Measurements from ENCODE around the gene SYNE4.
"Not testable (repeated sequence)": the region's sequence is repeated elsewhere in the genome, so short reads cannot be mapped to it uniquely, and the experiment has no call there.

SYNE4 gene

DNA sequence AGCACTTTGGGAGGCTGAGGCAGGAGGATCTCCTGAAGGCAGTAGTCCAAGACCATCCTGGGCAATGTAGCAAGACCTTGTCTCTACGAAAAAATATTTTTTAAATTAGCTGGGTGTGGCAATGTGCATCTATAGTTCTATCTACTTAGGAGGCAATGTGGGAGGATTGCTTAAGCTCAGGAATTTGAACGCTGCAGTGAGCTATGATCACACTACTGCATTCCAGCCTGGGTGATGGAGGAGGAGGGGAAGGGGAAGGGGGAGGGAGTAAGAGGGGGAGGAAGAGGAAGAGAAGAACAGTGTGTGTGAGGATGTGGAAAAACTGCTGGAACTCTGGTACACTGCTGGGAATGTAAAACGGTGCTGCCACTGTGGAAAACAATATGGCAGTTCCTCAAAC, 33.2 kb upstream of the SYNE4 start:
- H3K27ac ChIP-seq (ENCODE audit: low read depth, low read length), result peak overlapping the region; percentile 32

DNA sequence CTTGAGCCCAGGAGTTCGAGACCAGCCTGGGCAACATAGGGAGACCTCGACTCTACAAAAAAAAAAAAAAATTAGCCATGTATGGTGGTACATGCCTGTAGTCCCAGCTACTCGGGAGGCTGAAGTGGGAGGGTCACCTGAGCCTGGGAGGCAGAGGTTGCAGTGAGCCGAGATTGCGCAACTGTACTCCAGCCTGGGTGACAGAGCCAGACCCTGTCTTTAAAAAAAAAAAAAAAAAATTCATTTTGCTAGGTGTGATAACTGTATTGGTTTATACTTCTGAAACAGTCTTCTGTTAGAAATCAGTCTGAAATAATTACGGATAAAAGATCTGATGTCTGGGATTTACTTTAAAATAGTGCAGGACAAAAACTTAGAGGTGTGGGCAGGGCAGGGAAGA, 32.5 kb upstream of the SYNE4 start:
- H3K27me3 ChIP-seq (ENCODE audit: control insufficient read depth in 1 of 2, insufficient read depth in 2 of 2, low read length in 2 of 2); H3K27ac ChIP-seq (ENCODE audit: low read depth, low read length); H3K4me1 ChIP-seq (ENCODE audit: control insufficient read depth in 1 of 2, insufficient read depth in 2 of 2, low read length in 2 of 2): not testable (repeated sequence)

More for the DNA sequence above, 33.2 kb upstream of the SYNE4 start:
- Histone ChIP-seq H3K9ac (ENCODE audit: low read depth in 1 of 2, low read length in 2 of 2) (no peak overlapping the region), H3K27me3 (ENCODE audit: control insufficient read depth in 1 of 2, insufficient read depth in 2 of 2, low read length in 2 of 2) (no peaks in the 10 kb centered on the region), H3K4me3 (ENCODE audit: low read depth in 1 of 2, low read length in 2 of 2) (no peak overlapping the region), H3K36me3 (ENCODE audit: control insufficient read depth in 1 of 2, insufficient read depth in 2 of 2, low read length in 2 of 2) (no peaks in the 10 kb centered on the region), H3K9me3 (ENCODE audit: control insufficient read depth in 1 of 2, low read length in 2 of 2) (no peaks in the 10 kb centered on the region), H3K4me1 (ENCODE audit: control insufficient read depth in 1 of 2, insufficient read depth in 2 of 2, low read length in 2 of 2) (no peaks in the 10 kb centered on the region)

DNA sequence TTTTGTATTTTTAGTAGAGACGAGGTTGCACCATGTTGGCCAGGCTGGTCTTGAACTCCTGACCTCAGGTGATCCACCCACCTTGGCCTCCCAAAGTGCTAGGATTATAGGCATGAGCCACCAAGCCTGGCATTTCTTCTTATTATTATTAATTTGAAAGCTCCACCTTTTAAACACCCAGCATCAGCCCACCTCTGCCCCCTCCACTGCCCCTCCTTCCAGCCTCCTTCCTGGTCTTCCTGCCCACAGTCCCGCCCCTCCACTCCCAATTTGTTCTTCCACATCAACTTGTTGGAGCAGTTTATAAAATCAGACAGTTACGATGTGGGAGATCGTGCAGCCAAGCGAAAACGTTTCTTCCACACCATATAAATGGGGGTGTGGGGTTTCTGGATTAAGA, 31.9 kb upstream of the SYNE4 start:
- no peak overlapping the region for H3K27ac ChIP-seq (ENCODE audit: low read depth, low read length)
- H3K9ac ChIP-seq (ENCODE audit: low read depth in 1 of 2, low read length in 2 of 2), result no peak overlapping the region
- no peaks in the 10 kb centered on the region for H3K27me3 ChIP-seq (ENCODE audit: control insufficient read depth in 1 of 2, insufficient read depth in 2 of 2, low read length in 2 of 2)
- no peak overlapping the region for H3K4me3 ChIP-seq (ENCODE audit: low read depth in 1 of 2, low read length in 2 of 2)
- H3K9me3 ChIP-seq (ENCODE audit: control insufficient read depth in 1 of 2, low read length in 2 of 2), result no peaks in the 10 kb centered on the region
- H3K4me1 ChIP-seq (ENCODE audit: control insufficient read depth in 1 of 2, insufficient read depth in 2 of 2, low read length in 2 of 2), result no peaks in the 10 kb centered on the region
- peaks cover 0 to under 1% of the 10 kb centered on the region in 2 donors for H3K36me3 ChIP-seq (ENCODE audit: control insufficient read depth in 1 of 2, insufficient read depth in 2 of 2, low read length in 2 of 2)

More for the DNA sequence above, 32.5 kb upstream of the SYNE4 start:
- not testable (repeated sequence) for H3K9ac ChIP-seq (ENCODE audit: low read depth in 1 of 2, low read length in 2 of 2); H3K36me3 ChIP-seq (ENCODE audit: control insufficient read depth in 1 of 2, insufficient read depth in 2 of 2, low read length in 2 of 2); H3K9me3 ChIP-seq (ENCODE audit: control insufficient read depth in 1 of 2, low read length in 2 of 2); H3K4me3 ChIP-seq (ENCODE audit: low read depth in 1 of 2, low read length in 2 of 2)

DNA sequence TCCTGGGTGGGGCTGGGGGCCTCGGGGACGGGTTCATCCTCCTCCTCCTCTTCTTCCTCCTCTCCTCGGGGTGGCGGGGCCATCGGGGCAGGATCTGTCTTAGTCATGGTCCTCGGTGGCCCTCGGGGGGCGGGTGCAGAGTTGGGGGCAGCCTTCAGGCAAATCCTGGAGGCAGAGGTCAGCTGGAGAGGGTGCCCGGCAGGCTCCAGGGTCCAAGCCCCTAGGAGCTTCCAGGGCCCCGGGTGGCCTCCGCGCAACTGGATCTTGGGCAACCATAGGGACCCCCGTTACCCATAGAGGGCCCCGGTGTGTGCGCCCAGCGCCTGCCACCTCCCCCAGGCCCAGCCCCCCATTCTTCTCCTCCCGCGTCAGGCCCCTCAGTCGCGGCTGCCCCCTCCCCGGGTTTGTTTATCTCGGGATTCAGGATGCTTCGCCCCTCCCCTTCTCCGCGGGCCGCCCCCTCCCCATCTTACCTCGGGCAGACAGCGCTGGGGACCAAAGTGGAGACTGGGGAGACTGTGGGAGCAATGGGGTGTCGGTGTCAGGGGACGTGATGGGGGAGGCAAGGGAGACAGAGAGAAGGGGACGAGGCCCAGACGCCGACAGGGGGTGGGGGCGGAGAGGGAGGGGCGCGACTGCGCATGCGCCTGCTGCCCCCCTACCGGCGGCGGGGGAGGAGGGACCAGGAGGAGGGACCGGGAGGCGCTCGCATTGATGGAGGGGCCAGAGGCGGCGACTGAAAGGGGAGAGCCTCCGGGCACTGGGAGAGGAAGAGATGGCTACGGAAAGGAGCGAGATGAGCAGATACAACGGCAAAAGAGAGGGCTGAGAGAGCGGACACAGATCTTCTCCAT, 23.9 kb upstream of the SYNE4 start, which contains the start of gene CLIP3:
TSS of gene CLIP3 (minus strand) at position 623 of the 854 bp plus-strand sequence. CDS start at position 107, 516 bp downstream.
- Histone ChIP-seq H3K4me1 (ENCODE audit: control insufficient read depth in 1 of 2, insufficient read depth in 2 of 2, low read length in 2 of 2) (no peaks in the 10 kb centered on the region), H3K9ac (ENCODE audit: low read depth in 1 of 2, low read length in 2 of 2) (peak within 1 kb of the TSS in 1 of 2 donors; percentile 33), H3K27me3 (ENCODE audit: control insufficient read depth in 1 of 2, insufficient read depth in 2 of 2, low read length in 2 of 2) (no peaks in the 10 kb centered on the region), H3K4me3 (ENCODE audit: low read depth in 1 of 2, low read length in 2 of 2) (peak within 1 kb of the TSS; percentile 47 to 55), H3K9me3 (ENCODE audit: control insufficient read depth in 1 of 2, low read length in 2 of 2) (no peaks in the 10 kb centered on the region), H3K27ac (ENCODE audit: low read depth, low read length) (no peak within 1 kb of the TSS), H3K36me3 (ENCODE audit: control insufficient read depth in 1 of 2, insufficient read depth in 2 of 2, low read length in 2 of 2) (peaks cover 7 to 8% of the 10 kb centered on the region in 2 donors)

DNA sequence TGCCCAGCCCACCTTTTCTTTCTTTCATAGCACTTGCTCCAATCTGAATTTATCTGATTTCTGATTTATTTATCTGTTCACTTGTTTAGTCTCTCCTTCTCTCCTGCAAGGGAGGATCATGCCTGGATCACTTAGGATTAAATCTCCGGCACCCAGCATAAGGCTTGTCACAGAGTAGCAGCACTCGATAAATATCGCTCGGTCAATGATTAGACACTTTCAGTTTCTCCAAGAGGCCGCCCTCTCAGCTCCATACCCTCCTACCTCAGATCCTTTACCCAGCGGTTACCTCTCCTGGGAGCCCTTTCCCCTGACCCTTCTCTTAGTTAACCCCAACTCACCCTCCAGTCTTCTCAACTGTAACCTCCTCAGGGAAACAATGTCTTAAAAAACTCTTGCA, 22.7 kb upstream of the SYNE4 start:
- H3K27ac ChIP-seq (ENCODE audit: low read depth, low read length), result no peak overlapping the region
- H3K36me3 ChIP-seq (ENCODE audit: control insufficient read depth in 1 of 2, insufficient read depth in 2 of 2, low read length in 2 of 2), result peaks cover 7 to 8% of the 10 kb centered on the region in 2 donors
- no peaks in the 10 kb centered on the region for H3K4me1 ChIP-seq (ENCODE audit: control insufficient read depth in 1 of 2, insufficient read depth in 2 of 2, low read length in 2 of 2)
- H3K27me3 ChIP-seq (ENCODE audit: control insufficient read depth in 1 of 2, insufficient read depth in 2 of 2, low read length in 2 of 2), result no peaks in the 10 kb centered on the region
- H3K9ac ChIP-seq (ENCODE audit: low read depth in 1 of 2, low read length in 2 of 2), result peak overlapping the region in 1 of 2 donors; percentile 25
- H3K9me3 ChIP-seq (ENCODE audit: control insufficient read depth in 1 of 2, low read length in 2 of 2), result no peaks in the 10 kb centered on the region
- H3K4me3 ChIP-seq (ENCODE audit: low read depth in 1 of 2, low read length in 2 of 2), result no peak overlapping the region

DNA sequence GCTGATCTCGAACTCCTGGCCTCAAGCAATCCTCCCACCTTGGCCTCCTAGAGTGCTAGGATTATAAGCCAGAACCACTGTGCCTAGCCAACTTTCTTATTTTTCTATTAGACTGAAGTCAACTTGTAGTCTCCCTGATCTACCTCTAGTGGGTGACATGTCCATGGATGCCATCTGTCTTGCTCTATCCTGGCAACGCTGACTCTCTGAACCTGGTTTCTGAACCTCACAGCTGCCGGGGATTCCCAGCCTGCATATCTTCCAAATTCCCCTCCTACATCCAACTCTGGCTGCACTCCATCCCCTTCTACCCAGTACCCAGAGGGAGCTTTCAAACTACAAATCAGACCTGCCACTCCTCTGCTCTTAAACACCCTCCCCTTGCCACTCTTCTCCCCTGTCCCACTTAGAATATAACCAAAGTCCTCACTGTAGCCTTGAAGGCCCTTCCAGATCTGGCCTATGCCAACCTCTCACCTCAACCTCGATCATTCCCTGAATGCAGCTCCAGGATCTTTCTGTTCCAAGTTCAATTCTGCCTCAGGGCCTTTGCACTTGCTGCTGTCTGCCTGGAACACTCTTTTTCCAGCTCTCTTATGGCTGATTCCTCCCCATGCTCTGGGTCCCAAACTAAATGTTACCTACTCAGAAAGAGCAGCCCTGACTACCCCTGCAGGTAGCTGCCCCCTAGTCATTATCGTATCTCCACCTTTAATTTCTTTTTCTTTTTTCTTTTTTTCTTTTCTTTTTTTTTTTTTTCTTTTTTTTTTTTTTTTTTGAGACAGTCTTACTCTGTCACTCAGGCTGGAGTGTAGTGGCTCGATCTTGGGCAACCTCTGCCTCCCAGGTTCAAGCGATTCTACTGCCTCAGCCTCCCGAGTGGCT, 21.9 kb upstream of the SYNE4 start:
- Histone ChIP-seq H3K9me3 (ENCODE audit: control insufficient read depth in 1 of 2, low read length in 2 of 2) (no peaks in the 10 kb centered on the region), H3K27ac (ENCODE audit: low read depth, low read length) (no peak overlapping the region), H3K27me3 (ENCODE audit: control insufficient read depth in 1 of 2, insufficient read depth in 2 of 2, low read length in 2 of 2) (no peaks in the 10 kb centered on the region), H3K9ac (ENCODE audit: low read depth in 1 of 2, low read length in 2 of 2) (no peak overlapping the region), H3K36me3 (ENCODE audit: control insufficient read depth in 1 of 2, insufficient read depth in 2 of 2, low read length in 2 of 2) (peaks cover 7 to 8% of the 10 kb centered on the region in 2 donors), H3K4me1 (ENCODE audit: control insufficient read depth in 1 of 2, insufficient read depth in 2 of 2, low read length in 2 of 2) (no peaks in the 10 kb centered on the region), H3K4me3 (ENCODE audit: low read depth in 1 of 2, low read length in 2 of 2) (no peak overlapping the region)

DNA sequence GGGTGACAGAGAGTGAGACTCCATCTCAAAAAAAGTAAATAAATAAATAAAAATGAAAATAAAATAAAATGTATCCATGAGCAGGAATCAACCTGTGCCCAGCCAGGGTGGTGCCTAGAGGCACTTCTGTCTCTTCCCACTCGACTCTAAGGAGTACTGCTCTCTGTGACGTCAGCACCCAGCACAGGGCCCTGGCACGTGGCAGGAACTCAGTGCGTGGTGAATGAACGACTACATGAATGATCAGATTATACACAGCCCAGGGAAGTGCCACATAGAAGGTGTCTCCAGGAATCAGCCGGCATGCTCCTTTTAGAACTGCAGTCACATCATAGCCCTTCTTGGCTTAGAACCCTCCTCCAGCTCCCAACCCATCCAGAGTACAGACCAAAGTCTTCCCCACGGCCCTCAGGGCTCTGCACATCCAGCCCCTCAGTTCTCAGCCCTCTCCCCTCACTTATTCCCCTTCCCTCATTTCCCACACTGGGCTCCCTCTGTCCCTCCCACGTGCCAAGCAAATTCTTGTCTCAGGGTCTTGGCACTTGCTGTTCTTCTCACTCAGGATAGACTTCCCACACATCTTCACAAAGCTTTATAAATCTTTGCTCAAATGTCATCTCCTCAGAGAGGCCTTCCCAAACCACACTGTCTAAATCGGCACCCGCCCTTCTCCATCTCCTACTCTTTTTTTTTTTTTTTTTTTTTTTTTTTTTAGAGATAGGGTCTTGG, 19.9 kb upstream of the SYNE4 start:
- Histone ChIP-seq H3K27ac (ENCODE audit: low read depth, low read length) (no peak overlapping the region), H3K27me3 (ENCODE audit: control insufficient read depth in 1 of 2, insufficient read depth in 2 of 2, low read length in 2 of 2) (no peaks in the 10 kb centered on the region), H3K4me1 (ENCODE audit: control insufficient read depth in 1 of 2, insufficient read depth in 2 of 2, low read length in 2 of 2) (no peaks in the 10 kb centered on the region), H3K4me3 (ENCODE audit: low read depth in 1 of 2, low read length in 2 of 2) (no peak overlapping the region), H3K9me3 (ENCODE audit: control insufficient read depth in 1 of 2, low read length in 2 of 2) (no peaks in the 10 kb centered on the region), H3K9ac (ENCODE audit: low read depth in 1 of 2, low read length in 2 of 2) (no peak overlapping the region), H3K36me3 (ENCODE audit: control insufficient read depth in 1 of 2, insufficient read depth in 2 of 2, low read length in 2 of 2) (peaks cover 0 to 8% of the 10 kb centered on the region in 2 donors)

DNA sequence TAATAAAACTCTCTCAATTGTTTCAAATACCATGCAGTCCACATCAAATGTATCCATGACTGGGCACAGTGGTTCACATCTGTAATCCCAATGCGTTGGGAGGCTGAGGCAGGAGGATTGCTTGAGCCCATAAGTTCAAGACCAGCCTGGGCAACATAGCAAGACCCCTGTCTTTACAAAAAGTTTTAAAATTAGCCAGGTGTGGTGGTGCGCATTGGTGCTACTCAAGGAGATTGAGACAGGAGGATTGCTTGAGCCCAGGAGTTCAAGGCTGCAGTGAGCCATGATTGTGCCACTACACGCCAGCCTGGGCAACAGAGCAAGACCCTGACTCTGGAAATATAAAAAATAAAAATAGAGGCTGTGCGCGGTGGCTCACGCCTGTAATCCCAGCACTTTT, 19.1 kb upstream of the SYNE4 start:
- no peaks in the 10 kb centered on the region for H3K4me1 ChIP-seq (ENCODE audit: control insufficient read depth in 1 of 2, insufficient read depth in 2 of 2, low read length in 2 of 2)
- H3K4me3 ChIP-seq (ENCODE audit: low read depth in 1 of 2, low read length in 2 of 2), result no peak overlapping the region
- no peaks in the 10 kb centered on the region for H3K27me3 ChIP-seq (ENCODE audit: control insufficient read depth in 1 of 2, insufficient read depth in 2 of 2, low read length in 2 of 2)
- H3K9ac ChIP-seq (ENCODE audit: low read depth in 1 of 2, low read length in 2 of 2), result no peak overlapping the region
- H3K9me3 ChIP-seq (ENCODE audit: control insufficient read depth in 1 of 2, low read length in 2 of 2), result no peaks in the 10 kb centered on the region
- H3K36me3 ChIP-seq (ENCODE audit: control insufficient read depth in 1 of 2, insufficient read depth in 2 of 2, low read length in 2 of 2), result peaks cover 0 to 8% of the 10 kb centered on the region in 2 donors
- no peak overlapping the region for H3K27ac ChIP-seq (ENCODE audit: low read depth, low read length)

DNA sequence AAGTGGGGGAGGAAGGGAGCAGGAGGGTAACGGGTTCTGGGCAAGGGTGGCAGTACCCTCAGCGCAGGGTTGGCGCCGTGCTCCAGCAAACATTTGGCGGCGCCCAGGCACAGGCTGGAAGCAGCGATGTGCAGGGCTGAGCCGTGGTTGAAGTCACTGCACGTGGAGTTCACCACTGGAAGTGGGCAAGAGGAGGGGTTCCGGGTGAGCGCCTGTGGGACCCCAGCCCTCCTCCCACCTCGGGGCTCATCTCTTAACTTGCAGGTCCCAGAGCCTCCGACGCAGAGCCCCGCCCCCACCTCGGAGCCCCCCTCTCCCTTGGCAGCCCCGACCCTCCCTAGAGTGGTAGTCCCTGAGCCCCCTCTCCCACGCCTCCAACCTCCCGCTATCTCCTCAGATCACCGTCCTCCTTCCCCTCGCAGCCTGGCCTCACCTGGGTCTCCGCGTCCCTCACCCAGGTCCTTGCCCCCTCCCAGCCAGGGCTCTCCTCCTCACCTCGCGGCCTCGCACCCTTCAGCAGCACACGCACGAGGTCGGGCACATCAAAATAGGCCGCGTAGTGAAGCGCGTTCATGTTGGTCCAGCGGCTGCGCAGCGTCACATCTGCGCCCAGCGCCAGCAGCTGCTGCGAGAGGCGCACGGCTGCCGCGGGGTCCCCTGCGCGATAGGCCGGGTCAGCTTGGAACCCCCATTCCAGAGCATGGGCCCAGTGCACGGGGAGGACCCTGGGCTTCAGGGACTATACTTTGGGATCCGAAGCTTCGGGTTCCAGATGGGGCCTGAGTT, 17.7 kb upstream of the SYNE4 start:
- Histone ChIP-seq H3K9me3 (ENCODE audit: control insufficient read depth in 1 of 2, low read length in 2 of 2) (no peaks in the 10 kb centered on the region), H3K4me1 (ENCODE audit: control insufficient read depth in 1 of 2, insufficient read depth in 2 of 2, low read length in 2 of 2) (no peaks in the 10 kb centered on the region), H3K27me3 (ENCODE audit: control insufficient read depth in 1 of 2, insufficient read depth in 2 of 2, low read length in 2 of 2) (no peaks in the 10 kb centered on the region), H3K36me3 (ENCODE audit: control insufficient read depth in 1 of 2, insufficient read depth in 2 of 2, low read length in 2 of 2) (peaks cover 0 to 8% of the 10 kb centered on the region in 2 donors), H3K4me3 (ENCODE audit: low read depth in 1 of 2, low read length in 2 of 2) (no peak overlapping the region), H3K27ac (ENCODE audit: low read depth, low read length) (no peak overlapping the region), H3K9ac (ENCODE audit: low read depth in 1 of 2, low read length in 2 of 2) (no peak overlapping the region)
